ENCODE data around the gene PPIL6.

- no peak for TF ChIP-seq CTCF (IDR thresholded peaks at IDR 0.05; ENCODE audit: low read depth, low read length, missing input control)
- TF ChIP-seq YY1 (IDR thresholded peaks at IDR 0.05), result no peak
- no peak for TF ChIP-seq FOXA1 (IDR thresholded peaks at IDR 0.05)
- TF ChIP-seq SP1 (IDR thresholded peaks at IDR 0.05), result no peak
- TF ChIP-seq JUND (IDR thresholded peaks at IDR 0.05), result no peak
These were observed 70.1 kb downstream of the PPIL6 start for GRCh38 chr6:109370336-109370735.
